Spinal cord (tissue), 10 donors: ENCODE results near the gene ASTN2. TPM values are rescaled to one million over a fixed set of nuclear protein-coding genes. Genes with fewer than 3 reads are reported as not detected.
A peak's percentile ranks its signal among the peaks of the same experiment; 100 is the strongest.
"Not testable (repeated sequence)": the region's sequence is repeated elsewhere in the genome, so short reads cannot be mapped to it uniquely, and the experiment has no call there.

Source experiments
- DNase-seq, 6 donors: peaks; one replicate each; pipeline versions ENCODE4 v3.0.0 to v3.0.0-alpha.2; 2013 to 2015; ENCODE audit warnings: low spot score in 6 of 6, low read depth in 4 of 6
- H3K27ac ChIP-seq: one replicate; pipeline ENCODE4 v1.5.1; 2013; ENCODE audit warnings: low read depth, low read length, control low read depth
- H3K27me3 ChIP-seq: one replicate; pipeline ENCODE4 v1.6.1; 2013; ENCODE audit warnings: low read length; ENCODE audit not compliant: control insufficient read depth, insufficient read depth
- H3K36me3 ChIP-seq: one replicate; pipeline ENCODE4 v1.6.1; 2013; ENCODE audit warnings: low read length; ENCODE audit not compliant: control insufficient read depth, insufficient read depth
- H3K4me1 ChIP-seq: one replicate; pipeline ENCODE4 v1.6.1; 2013; ENCODE audit warnings: low read length; ENCODE audit not compliant: control insufficient read depth, insufficient read depth
- H3K4me3 ChIP-seq: one replicate; pipeline ENCODE4 v1.5.1; 2013; ENCODE audit warnings: low read depth, low read length, control low read depth
- H3K9me3 ChIP-seq: one replicate; pipeline ENCODE4 v1.6.1; 2013; ENCODE audit warnings: low read length; ENCODE audit not compliant: control insufficient read depth, insufficient read depth
- WGBS: methylation state at CpG from one replicate; pipeline ENCODE4 v1.1.5; 2013; ENCODE audit warnings: missing lambda C conversion rate; ENCODE audit not compliant: insufficient coverage; 5-methylcytosine and 5-hydroxymethylcytosine counted together
- polyA plus RNA-seq, 2 donors: library from polyadenylated mRNA; unstranded; fragments of 120-200 nt; gene quantifications; one replicate each; pipeline ENCODE4 v1.2.1, GENCODE V29; 2013; ENCODE audit not compliant: insufficient read length in 2 of 2
- total RNA-seq, 2 donors: library from RNA; depleted of rRNA in 1 of 2; stranded (reverse); fragments of 120-200 nt in 1 of 2; fragments of >200 nt in 1 of 2; gene quantifications; one replicate each; pipeline versions ENCODE4 v1.2.3 to v1.2.4, GENCODE V29; 2013 to 2014
- donor health status: healthy.

Gene ASTN2
- total and polyA plus RNA-seq, 4 donors: 35.8 to 48.8 (median 41.4) TPM

GRCh38 chr9:116859763-116860162 lies 555.1 kb downstream of the ASTN2 start:
- no peaks in the 10 kb centered on the region for H3K4me1 ChIP-seq
- DNase-seq: no peak
- no peaks in the 10 kb centered on the region for H3K9me3 ChIP-seq
- WGBS: 79% methylated on average over 2 of the region's 2 CpGs
- peaks cover 4% of the 10 kb centered on the region for H3K36me3 ChIP-seq
- no peak overlapping the region for H3K27ac ChIP-seq
- no peaks in the 10 kb centered on the region for H3K27me3 ChIP-seq
- H3K4me3 ChIP-seq: no peak overlapping the region

- no CpG with 5 or more reads among the region's 2 CpGs for WGBS
- no peak for DNase-seq
- no peaks in the 10 kb centered on the region for H3K4me1 ChIP-seq
- no peaks in the 10 kb centered on the region for H3K27me3 ChIP-seq
- no peaks in the 10 kb centered on the region for H3K36me3 ChIP-seq
- H3K27ac ChIP-seq: no peak overlapping the region
- H3K9me3 ChIP-seq: no peaks in the 10 kb centered on the region
- H3K4me3 ChIP-seq: no peak overlapping the region
These were observed 557.5 kb downstream of the ASTN2 start for GRCh38 chr9:116857321-116857720.

GRCh38 chr9:116855881-116856662 lies 558.8 kb downstream of the ASTN2 start:
- H3K4me3 ChIP-seq: no peak overlapping the region
- H3K9me3 ChIP-seq: no peaks in the 10 kb centered on the region
- no peak overlapping the region for H3K27ac ChIP-seq
- peak in 1 of 6 donors; percentile 38 for DNase-seq
- no peaks in the 10 kb centered on the region for H3K36me3 ChIP-seq
- no peaks in the 10 kb centered on the region for H3K27me3 ChIP-seq
- WGBS: 38% methylated on average over 1 of the region's 4 CpGs
- H3K4me1 ChIP-seq: no peaks in the 10 kb centered on the region

GRCh38 chr9:116849721-116850120 lies 565.1 kb downstream of the ASTN2 start:
- no peak overlapping the region for H3K27ac ChIP-seq
- DNase-seq: peak in 1 of 6 donors; percentile 62
- no peaks in the 10 kb centered on the region for H3K27me3 ChIP-seq
- WGBS: 88% methylated on average over 2 of the region's 3 CpGs
- no peaks in the 10 kb centered on the region for H3K4me1 ChIP-seq
- no peak overlapping the region for H3K4me3 ChIP-seq
- no peaks in the 10 kb centered on the region for H3K9me3 ChIP-seq
- no peaks in the 10 kb centered on the region for H3K36me3 ChIP-seq

GRCh38 chr9:116844621-116845020 lies 570.2 kb downstream of the ASTN2 start:
- Histone ChIP-seq H3K27me3 (no peaks in the 10 kb centered on the region), H3K9me3 (no peaks in the 10 kb centered on the region), H3K27ac (no peak overlapping the region), H3K4me3 (no peak overlapping the region), H3K36me3 (no peaks in the 10 kb centered on the region), H3K4me1 (no peaks in the 10 kb centered on the region)
- DNase-seq: peak in 2 of 6 donors; percentile 55 to 65

- DNase-seq: no peak
- H3K36me3 ChIP-seq: no peaks in the 10 kb centered on the region
- H3K4me3 ChIP-seq: no peak overlapping the region
- no peaks in the 10 kb centered on the region for H3K9me3 ChIP-seq
- no peaks in the 10 kb centered on the region for H3K4me1 ChIP-seq
- H3K27ac ChIP-seq: no peak overlapping the region
- 31% methylated on average over 3 of the region's 7 CpGs for WGBS
- no peaks in the 10 kb centered on the region for H3K27me3 ChIP-seq
These were observed 570.8 kb downstream of the ASTN2 start for GRCh38 chr9:116843863-116844620.

GRCh38 chr9:116842658-116843057 lies 572.2 kb downstream of the ASTN2 start:
- no peaks in the 10 kb centered on the region for H3K4me1 ChIP-seq
- H3K9me3 ChIP-seq: no peaks in the 10 kb centered on the region
- WGBS: 67% methylated on average over 6 of the region's 6 CpGs
- no peak for DNase-seq
- H3K4me3 ChIP-seq: no peak overlapping the region
- H3K27me3 ChIP-seq: no peaks in the 10 kb centered on the region
- no peak overlapping the region for H3K27ac ChIP-seq
- no peaks in the 10 kb centered on the region for H3K36me3 ChIP-seq

- H3K4me1 ChIP-seq, DNase-seq, H3K27ac ChIP-seq, H3K9me3 ChIP-seq, H3K4me3 ChIP-seq, H3K36me3 ChIP-seq, H3K27me3 ChIP-seq: not testable (repeated sequence)
- 99% methylated on average over 6 of the region's 7 CpGs for WGBS
These were observed 576.4 kb downstream of the ASTN2 start for GRCh38 chr9:116838468-116838867.

- Histone ChIP-seq H3K36me3 (no peaks in the 10 kb centered on the region), H3K27me3 (no peaks in the 10 kb centered on the region), H3K4me3 (no peak overlapping the region), H3K27ac (no peak overlapping the region), H3K9me3 (no peaks in the 10 kb centered on the region), H3K4me1 (no peaks in the 10 kb centered on the region)
- peak in 1 of 6 donors; percentile 27 for DNase-seq
- 71% methylated on average over 1 of the region's 5 CpGs for WGBS
These were observed 577.6 kb downstream of the ASTN2 start for GRCh38 chr9:116837018-116837989.
